NT2/D1 (cell line): ENCODE results near the gene GLS.

Experiments
- SUZ12 ChIP-seq: IDR thresholded peaks from 2 replicates; pipeline ENCODE4 v1.6.1; 2011; ENCODE audit not compliant: insufficient read length, insufficient read depth; ENCODE audit errors: extremely low read depth
- YY1 ChIP-seq: IDR thresholded peaks from 2 replicates; pipeline ENCODE4 v1.6.1; 2011; ENCODE audit not compliant: insufficient read length, insufficient read depth

- TF ChIP-seq SUZ12 = no peak
- no peak for TF ChIP-seq YY1
Observed at GRCh38 chr2:190999949-191000665, 119.5 kb downstream of the GLS start.
